GM12891 (cell line): ENCODE measurements around the gene ST6GALNAC1.

Experiments
- PAX5 ChIP-seq: IDR thresholded peaks from 2 replicates; pipeline ENCODE4 v1.6.1; 2011; ENCODE audit warnings: low read length, moderate library complexity, mild to moderate bottlenecking; ENCODE audit not compliant: insufficient read depth, severe bottlenecking
- POLR2A ChIP-seq: IDR thresholded peaks from 2 replicates; pipeline ENCODE4 v1.6.1; 2011; ENCODE audit warnings: low read depth, low read length, control low read depth
- POLR2AphosphoS5 ChIP-seq: IDR thresholded peaks from 2 replicates; pipeline ENCODE4 v1.6.1; 2011; ENCODE audit warnings: low read depth, low read length, control low read depth
- SPI1 ChIP-seq: IDR thresholded peaks from 2 replicates; pipeline ENCODE4 v1.6.1; 2011; ENCODE audit warnings: low read depth, low read length, control low read depth
- TAF1 ChIP-seq: IDR thresholded peaks from 2 replicates; pipeline ENCODE4 v1.6.1; 2011; ENCODE audit warnings: low read depth, low read length, control low read depth

GRCh38 chr17:76597156-76598003, 46.2 kb downstream of the ST6GALNAC1 start:
- TF ChIP-seq SPI1 (no peak), PAX5 (no peak), POLR2A (no peak), POLR2AphosphoS5 (no peak), TAF1 (no peak)
